GM12878 (cell line): Measurements from ENCODE around the gene AFF1. TPM values are rescaled to one million over a fixed set of nuclear protein-coding genes. Genes with fewer than 3 reads are reported as not detected.

ENCODE experiments used
- CBX3 ChIP-seq: fragments of 200-600 bp; sonication (generic); IDR thresholded peaks from 2 replicates; pipeline ENCODE4 v1.6.1; 2016; ENCODE audit warnings: low read depth, borderline replicate concordance
- GABPA ChIP-seq: IDR thresholded peaks from 2 replicates; pipeline ENCODE4 v1.6.1; 2014; ENCODE audit warnings: antibody characterized with exemption, low read depth, mild to moderate bottlenecking, inconsistent platforms
- HCFC1 ChIP-seq: fragments of 150-350 bp; IDR thresholded peaks from 2 replicates; pipeline ENCODE4 v1.6.1; 2014; ENCODE audit warnings: low read length
- HDGF ChIP-seq: fragments of 450-650 bp; IDR thresholded peaks from 2 replicates; pipeline ENCODE4 v1.6.1; 2016; ENCODE audit warnings: antibody characterized with exemption
- MTA2 ChIP-seq: fragments of 450-650 bp; IDR thresholded peaks from 2 replicates; pipeline ENCODE4 v1.6.1; 2016; ENCODE audit warnings: low read depth, mild to moderate bottlenecking, moderate library complexity
- MYB ChIP-seq: fragments of 150-350 bp; IDR thresholded peaks from 2 replicates; pipeline ENCODE4 v1.6.1; 2014; ENCODE audit warnings: mild to moderate bottlenecking, low read depth, low read length, borderline replicate concordance
- NFIC ChIP-seq: IDR thresholded peaks from 2 replicates; pipeline ENCODE4 v1.6.1; 2012; ENCODE audit warnings: low read depth, mild to moderate bottlenecking, inconsistent platforms, low read length, moderate library complexity
- NFYB ChIP-seq: IDR thresholded peaks from 2 replicates; pipeline ENCODE4 v1.6.1; 2011; ENCODE audit warnings: low read depth, mild to moderate bottlenecking, low read length, improper control_type of control experiment, moderate library complexity; ENCODE audit not compliant: insufficient read depth
- NR2F1 ChIP-seq: fragments of 450-650 bp; conservative IDR thresholded peaks from 2 replicates; pipeline ENCODE4 v1.6.1; 2017; ENCODE audit warnings: mild to moderate bottlenecking
- POLR2A ChIP-seq: IDR thresholded peaks from 2 replicates; pipeline ENCODE4 v1.6.1; 2011; ENCODE audit warnings: low read depth, mild to moderate bottlenecking, low read length
- RB1 ChIP-seq: fragments of 450-650 bp; formaldehyde crosslinking; IDR thresholded peaks from 2 replicates; pipeline ENCODE4 v1.6.1; 2017; ENCODE audit warnings: mild to moderate bottlenecking, borderline replicate concordance
- RFX5 ChIP-seq: IDR thresholded peaks from 2 replicates; pipeline ENCODE4 v1.6.1; 2011; ENCODE audit warnings: low read depth, low read length, improper control_type of control experiment
- STAT1 ChIP-seq: fragments of 450-650 bp; conservative IDR thresholded peaks from 2 replicates; pipeline ENCODE4 v1.6.1; 2014; ENCODE audit warnings: antibody characterized with exemption, mild to moderate bottlenecking
- TCF3 ChIP-seq: IDR thresholded peaks from 2 replicates; pipeline ENCODE4 v1.6.1; 2012; ENCODE audit warnings: low read depth, mild to moderate bottlenecking, low read length, borderline replicate concordance; ENCODE audit not compliant: insufficient read depth
- polyA plus RNA-seq, 11 experiments: library from polyadenylated mRNA; depleted of rRNA in 4 of 11; unstranded in 6 of 11; stranded (reverse) in 5 of 11; fragments of >200 nt; fragmentation: Nextera tagmentation in 4 of 11; fragmentation: Illumina TruSeq in 1 of 11; extraction: Ambion mirVana in 4 of 11; extraction: Trizol in 1 of 11; gene quantifications; 1 replicate in 1 of 11; 2 replicates in 10 of 11; pipeline versions ENCODE4 v1.2.1 to v1.2.3, GENCODE V29; 2011 to 2016; ENCODE audit warnings: inconsistent platforms in 2 of 11, missing spikeins in 2 of 11, low read depth in 1 of 11
- total RNA-seq, 4 experiments: library from RNA; depleted of rRNA in 3 of 4; stranded (reverse); fragments of >200 nt in 3 of 4; fragmentation: Illumina TruSeq in 1 of 4; extraction: Trizol in 1 of 4; gene quantifications; 2 replicates each; pipeline versions ENCODE4 v1.2.1 to v1.2.3, GENCODE V29; 2013 to 2021
- TF ChIP-seq, protein P1 (sequence below): fragments of 450-650 bp; formaldehyde crosslinking; IDR thresholded peaks from 2 replicates; pipeline ENCODE4 v1.5.0; 2022; ENCODE audit warnings: mild to moderate bottlenecking, missing genetic modification characterization
- TF ChIP-seq, protein P2 (sequence below), 3 experiments: IDR thresholded peaks in 2 of 3; conservative IDR thresholded peaks in 1 of 3; 2 replicates each; pipeline ENCODE4 v1.5.1; 2011; ENCODE audit warnings: low read depth in 3 of 3, low read length in 3 of 3, mild to moderate bottlenecking in 3 of 3, control low read depth in 2 of 3, moderate library complexity in 2 of 3, inconsistent platforms in 1 of 3, mixed read lengths in 1 of 3; ENCODE audit not compliant: control insufficient read depth in 2 of 3, insufficient read depth in 1 of 3; ENCODE audit errors: extremely low read depth in 1 of 3
- TF ChIP-seq, protein P3 (sequence below): IDR thresholded peaks from 2 replicates; pipeline ENCODE4 v1.6.1; 2011; ENCODE audit warnings: borderline replicate concordance, low read depth, mild to moderate bottlenecking, moderate library complexity, mixed read lengths, low read length; ENCODE audit not compliant: insufficient read depth; ENCODE audit errors: extremely low read length
- TF ChIP-seq, protein P4 (sequence below): IDR thresholded peaks from 2 replicates; pipeline ENCODE4 v1.6.1; 2012; ENCODE audit warnings: mild to moderate bottlenecking, low read depth, low read length

The AFF1 gene
- total and polyA plus RNA-seq, 10 of the 15 experiments (the other 5 are each of a cell fraction or from before 2014, with no cell fraction given) = 3.5 to 56.1 (median 21.5) TPM

DNA sequence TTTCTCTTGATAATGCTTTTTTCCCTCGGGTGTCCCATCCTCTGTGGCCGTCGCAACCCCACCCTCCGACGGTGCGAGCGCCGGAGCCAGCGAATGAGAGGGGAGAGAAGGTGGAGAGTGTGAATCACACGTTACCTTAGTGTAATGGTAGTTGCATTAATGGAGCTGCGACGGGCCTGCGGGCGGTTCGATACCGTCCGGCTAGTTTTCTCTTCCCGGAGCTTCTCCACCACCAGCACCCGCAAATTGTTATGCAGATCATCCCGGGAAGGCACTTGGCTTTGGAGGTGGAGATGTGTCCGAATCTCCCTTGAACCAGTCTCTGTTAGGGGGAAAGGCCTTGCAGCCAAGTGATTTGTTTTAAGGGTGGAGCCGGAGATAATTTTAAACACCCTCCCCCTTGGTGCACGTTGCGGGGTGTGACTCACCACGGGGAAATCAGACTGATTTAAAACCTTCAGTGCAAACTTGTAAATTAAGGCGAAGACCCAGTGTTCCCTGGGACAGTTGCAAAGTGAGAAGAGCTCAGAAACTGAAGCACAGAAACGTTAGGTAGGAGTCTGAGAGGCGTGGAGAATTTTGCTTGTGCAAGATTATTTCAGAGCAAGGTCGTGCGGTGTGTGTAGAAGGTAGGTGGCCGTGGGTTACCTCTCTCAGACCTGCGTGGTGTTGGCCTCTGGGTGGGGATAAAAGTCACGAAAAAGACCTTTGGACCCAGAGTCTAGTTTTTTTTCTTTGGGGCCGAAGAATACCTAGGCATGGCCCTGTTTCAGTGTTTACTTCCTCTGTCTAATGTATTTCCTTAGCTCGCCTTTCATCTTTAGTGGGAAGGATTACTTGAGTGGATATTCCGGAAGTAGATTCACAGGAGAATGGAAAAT lies 1.3 kb downstream of the AFF1 start (continued):
- TF ChIP-seq, protein P1, sequence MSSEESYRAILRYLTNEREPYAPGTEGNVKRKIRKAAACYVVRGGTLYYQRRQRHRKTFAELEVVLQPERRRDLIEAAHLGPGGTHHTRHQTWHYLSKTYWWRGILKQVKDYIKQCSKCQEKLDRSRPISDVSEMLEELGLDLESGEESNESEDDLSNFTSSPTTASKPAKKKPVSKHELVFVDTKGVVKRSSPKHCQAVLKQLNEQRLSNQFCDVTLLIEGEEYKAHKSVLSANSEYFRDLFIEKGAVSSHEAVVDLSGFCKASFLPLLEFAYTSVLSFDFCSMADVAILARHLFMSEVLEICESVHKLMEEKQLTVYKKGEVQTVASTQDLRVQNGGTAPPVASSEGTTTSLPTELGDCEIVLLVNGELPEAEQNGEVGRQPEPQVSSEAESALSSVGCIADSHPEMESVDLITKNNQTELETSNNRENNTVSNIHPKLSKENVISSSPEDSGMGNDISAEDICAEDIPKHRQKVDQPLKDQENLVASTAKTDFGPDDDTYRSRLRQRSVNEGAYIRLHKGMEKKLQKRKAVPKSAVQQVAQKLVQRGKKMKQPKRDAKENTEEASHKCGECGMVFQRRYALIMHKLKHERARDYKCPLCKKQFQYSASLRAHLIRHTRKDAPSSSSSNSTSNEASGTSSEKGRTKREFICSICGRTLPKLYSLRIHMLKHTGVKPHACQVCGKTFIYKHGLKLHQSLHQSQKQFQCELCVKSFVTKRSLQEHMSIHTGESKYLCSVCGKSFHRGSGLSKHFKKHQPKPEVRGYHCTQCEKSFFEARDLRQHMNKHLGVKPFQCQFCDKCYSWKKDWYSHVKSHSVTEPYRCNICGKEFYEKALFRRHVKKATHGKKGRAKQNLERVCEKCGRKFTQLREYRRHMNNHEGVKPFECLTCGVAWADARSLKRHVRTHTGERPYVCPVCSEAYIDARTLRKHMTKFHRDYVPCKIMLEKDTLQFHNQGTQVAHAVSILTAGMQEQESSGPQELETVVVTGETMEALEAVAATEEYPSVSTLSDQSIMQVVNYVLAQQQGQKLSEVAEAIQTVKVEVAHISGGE (CRISPR knock-in tag) = no peak
- TF ChIP-seq MYB (0 out of 2 replicates have a peak, but pooled peaks have one; percentile 14), NFIC (peak; percentile 35; the same call in 1 of the 2 replicates), TCF3 (no peak), HCFC1 (no peak), NFYB (peak; percentile 45; the same call in 1 of the 2 replicates), GABPA (no peak), HDGF (no peak), POLR2A (peak; percentile 65), NR2F1 (no peak; the same call in 1 of the 2 replicates), RB1 (no peak), CBX3 (no peak), RFX5 (no peak), MTA2 (peak; percentile 63), STAT1 (no peak)
- TF ChIP-seq, protein P2, sequence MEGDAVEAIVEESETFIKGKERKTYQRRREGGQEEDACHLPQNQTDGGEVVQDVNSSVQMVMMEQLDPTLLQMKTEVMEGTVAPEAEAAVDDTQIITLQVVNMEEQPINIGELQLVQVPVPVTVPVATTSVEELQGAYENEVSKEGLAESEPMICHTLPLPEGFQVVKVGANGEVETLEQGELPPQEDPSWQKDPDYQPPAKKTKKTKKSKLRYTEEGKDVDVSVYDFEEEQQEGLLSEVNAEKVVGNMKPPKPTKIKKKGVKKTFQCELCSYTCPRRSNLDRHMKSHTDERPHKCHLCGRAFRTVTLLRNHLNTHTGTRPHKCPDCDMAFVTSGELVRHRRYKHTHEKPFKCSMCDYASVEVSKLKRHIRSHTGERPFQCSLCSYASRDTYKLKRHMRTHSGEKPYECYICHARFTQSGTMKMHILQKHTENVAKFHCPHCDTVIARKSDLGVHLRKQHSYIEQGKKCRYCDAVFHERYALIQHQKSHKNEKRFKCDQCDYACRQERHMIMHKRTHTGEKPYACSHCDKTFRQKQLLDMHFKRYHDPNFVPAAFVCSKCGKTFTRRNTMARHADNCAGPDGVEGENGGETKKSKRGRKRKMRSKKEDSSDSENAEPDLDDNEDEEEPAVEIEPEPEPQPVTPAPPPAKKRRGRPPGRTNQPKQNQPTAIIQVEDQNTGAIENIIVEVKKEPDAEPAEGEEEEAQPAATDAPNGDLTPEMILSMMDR (IDR thresholded peaks at IDR 0.05 in 2 of 3, conservative IDR thresholded peaks at IDR 0.05 in 1 of 3; ENCODE audit: control insufficient read depth in 2 of 3, extremely low read depth in 1 of 3, insufficient read depth in 1 of 3, low read depth in 3 of 3, low read length in 3 of 3) = peak in 2 of 3 experiments; percentile 18 to 38; a peak in 2 of 6 replicates
- TF ChIP-seq, protein P3, sequence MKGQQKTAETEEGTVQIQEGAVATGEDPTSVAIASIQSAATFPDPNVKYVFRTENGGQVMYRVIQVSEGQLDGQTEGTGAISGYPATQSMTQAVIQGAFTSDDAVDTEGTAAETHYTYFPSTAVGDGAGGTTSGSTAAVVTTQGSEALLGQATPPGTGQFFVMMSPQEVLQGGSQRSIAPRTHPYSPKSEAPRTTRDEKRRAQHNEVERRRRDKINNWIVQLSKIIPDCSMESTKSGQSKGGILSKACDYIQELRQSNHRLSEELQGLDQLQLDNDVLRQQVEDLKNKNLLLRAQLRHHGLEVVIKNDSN = no peak
- TF ChIP-seq, protein P4, sequence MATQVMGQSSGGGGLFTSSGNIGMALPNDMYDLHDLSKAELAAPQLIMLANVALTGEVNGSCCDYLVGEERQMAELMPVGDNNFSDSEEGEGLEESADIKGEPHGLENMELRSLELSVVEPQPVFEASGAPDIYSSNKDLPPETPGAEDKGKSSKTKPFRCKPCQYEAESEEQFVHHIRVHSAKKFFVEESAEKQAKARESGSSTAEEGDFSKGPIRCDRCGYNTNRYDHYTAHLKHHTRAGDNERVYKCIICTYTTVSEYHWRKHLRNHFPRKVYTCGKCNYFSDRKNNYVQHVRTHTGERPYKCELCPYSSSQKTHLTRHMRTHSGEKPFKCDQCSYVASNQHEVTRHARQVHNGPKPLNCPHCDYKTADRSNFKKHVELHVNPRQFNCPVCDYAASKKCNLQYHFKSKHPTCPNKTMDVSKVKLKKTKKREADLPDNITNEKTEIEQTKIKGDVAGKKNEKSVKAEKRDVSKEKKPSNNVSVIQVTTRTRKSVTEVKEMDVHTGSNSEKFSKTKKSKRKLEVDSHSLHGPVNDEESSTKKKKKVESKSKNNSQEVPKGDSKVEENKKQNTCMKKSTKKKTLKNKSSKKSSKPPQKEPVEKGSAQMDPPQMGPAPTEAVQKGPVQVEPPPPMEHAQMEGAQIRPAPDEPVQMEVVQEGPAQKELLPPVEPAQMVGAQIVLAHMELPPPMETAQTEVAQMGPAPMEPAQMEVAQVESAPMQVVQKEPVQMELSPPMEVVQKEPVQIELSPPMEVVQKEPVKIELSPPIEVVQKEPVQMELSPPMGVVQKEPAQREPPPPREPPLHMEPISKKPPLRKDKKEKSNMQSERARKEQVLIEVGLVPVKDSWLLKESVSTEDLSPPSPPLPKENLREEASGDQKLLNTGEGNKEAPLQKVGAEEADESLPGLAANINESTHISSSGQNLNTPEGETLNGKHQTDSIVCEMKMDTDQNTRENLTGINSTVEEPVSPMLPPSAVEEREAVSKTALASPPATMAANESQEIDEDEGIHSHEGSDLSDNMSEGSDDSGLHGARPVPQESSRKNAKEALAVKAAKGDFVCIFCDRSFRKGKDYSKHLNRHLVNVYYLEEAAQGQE = no peak
